Uterus (tissue), 2 donors: ENCODE measurements around the gene SGMS1.

Experiments used
- POLR2A ChIP-seq, 2 donors: fragments of 450-650 bp; IDR thresholded peaks; one replicate each; pipeline ENCODE4 v1.6.1; 2016; ENCODE audit warnings: antibody characterized with exemption in 2 of 2, mild to moderate bottlenecking in 1 of 2, moderate library complexity in 1 of 2
- TF ChIP-seq, protein P1 (sequence below), 4 experiments: fragments of 200-600 bp in 2 of 4; fragments of 450-650 bp in 2 of 4; sonication (generic) in 2 of 4; IDR thresholded peaks; one replicate each; pipeline ENCODE4 v1.5.1; 2016 to 2019; ENCODE audit warnings: antibody characterized with exemption in 4 of 4, mild to moderate bottlenecking in 2 of 4, moderate library complexity in 1 of 4

DNA sequence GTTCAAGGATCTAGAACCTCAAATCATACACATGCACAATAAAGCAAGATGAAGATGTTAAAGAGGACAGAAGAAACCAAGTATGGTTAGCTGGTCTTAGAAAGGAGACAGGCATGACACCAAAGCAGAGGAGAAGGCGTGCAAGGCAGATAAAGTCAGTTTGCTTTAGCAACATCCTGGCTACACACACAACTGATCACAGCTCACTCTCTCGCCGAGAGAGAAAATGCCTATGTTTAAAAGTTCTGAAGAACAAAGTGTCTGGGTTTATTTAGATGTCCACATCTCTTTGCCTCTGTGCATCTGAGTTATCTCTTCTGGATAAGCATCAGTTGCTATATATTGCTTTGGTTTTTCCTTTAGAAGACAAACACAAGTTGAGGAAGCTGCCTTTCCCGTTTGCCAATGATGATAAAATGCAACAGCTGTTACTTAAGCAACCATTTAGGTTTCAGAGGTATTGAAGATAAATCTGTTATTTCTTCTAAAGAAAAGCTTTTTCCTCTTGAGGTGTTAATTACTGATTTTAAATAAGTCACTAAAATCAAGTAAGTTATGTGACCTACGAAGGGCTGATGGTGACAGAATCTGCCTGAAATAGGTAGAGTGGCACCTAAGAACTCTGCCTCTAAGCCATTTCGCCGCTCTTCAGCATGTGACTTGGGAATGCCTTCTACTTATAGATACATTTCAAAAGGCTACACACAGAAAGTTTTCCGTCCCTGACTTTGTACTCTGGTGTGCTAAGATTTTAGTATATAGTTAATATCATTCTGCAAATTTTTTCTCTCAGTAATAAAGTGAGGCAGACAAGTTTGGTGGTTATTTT, 226.2 kb downstream of the SGMS1 start:
- TF ChIP-seq, protein P1, sequence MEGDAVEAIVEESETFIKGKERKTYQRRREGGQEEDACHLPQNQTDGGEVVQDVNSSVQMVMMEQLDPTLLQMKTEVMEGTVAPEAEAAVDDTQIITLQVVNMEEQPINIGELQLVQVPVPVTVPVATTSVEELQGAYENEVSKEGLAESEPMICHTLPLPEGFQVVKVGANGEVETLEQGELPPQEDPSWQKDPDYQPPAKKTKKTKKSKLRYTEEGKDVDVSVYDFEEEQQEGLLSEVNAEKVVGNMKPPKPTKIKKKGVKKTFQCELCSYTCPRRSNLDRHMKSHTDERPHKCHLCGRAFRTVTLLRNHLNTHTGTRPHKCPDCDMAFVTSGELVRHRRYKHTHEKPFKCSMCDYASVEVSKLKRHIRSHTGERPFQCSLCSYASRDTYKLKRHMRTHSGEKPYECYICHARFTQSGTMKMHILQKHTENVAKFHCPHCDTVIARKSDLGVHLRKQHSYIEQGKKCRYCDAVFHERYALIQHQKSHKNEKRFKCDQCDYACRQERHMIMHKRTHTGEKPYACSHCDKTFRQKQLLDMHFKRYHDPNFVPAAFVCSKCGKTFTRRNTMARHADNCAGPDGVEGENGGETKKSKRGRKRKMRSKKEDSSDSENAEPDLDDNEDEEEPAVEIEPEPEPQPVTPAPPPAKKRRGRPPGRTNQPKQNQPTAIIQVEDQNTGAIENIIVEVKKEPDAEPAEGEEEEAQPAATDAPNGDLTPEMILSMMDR (IDR thresholded peaks at IDR 0.05), result no peak
- TF ChIP-seq POLR2A (IDR thresholded peaks at IDR 0.05), result no peak
